Body of pancreas (tissue), 4 donors: ENCODE measurements around the gene RIIAD1. TPM values are rescaled to one million over a fixed set of nuclear protein-coding genes. Genes with fewer than 3 reads are reported as not detected.
"Not testable (repeated sequence)": the region's sequence is repeated elsewhere in the genome, so short reads cannot be mapped to it uniquely, and the experiment has no call there.

Experiments used
- ATAC-seq: fragments of 150-250 bp; one replicate; pipeline ENCODE4 v1.9.1; 2016
- DNase-seq, 4 donors: peaks; one replicate each; pipeline ENCODE4 v3.0.0-alpha.2; 2019
- H3K27ac ChIP-seq, 4 donors: fragments of 200-600 bp; sonication (generic); 1 replicate in 3 of 4; 2 replicates in 1 of 4; pipeline versions ENCODE4 v1.5.1 to v1.6.1; 2016 to 2019; ENCODE audit warnings: mild to moderate bottlenecking in 1 of 4, mixed read lengths in 1 of 4, moderate library complexity in 1 of 4
- H3K27me3 ChIP-seq, 2 donors: fragments of 200-600 bp; sonication (generic); one replicate each; pipeline ENCODE4 v1.6.0; 2016; ENCODE audit warnings: mild to moderate bottlenecking in 1 of 2
- H3K36me3 ChIP-seq, 2 donors: fragments of 200-600 bp; sonication (generic); replicated peaks in 1 of 2; 2 replicates each; pipeline ENCODE4 v1.5.1; 2016; ENCODE audit warnings: low read depth in 2 of 2; ENCODE audit not compliant: insufficient read depth in 1 of 2
- H3K4me1 ChIP-seq: fragments of 200-600 bp; sonication (generic); one replicate; pipeline ENCODE4 v1.6.0; 2016
- H3K4me3 ChIP-seq, 2 donors: fragments of 200-600 bp; sonication (generic); 1 replicate in 1 of 2; 2 replicates in 1 of 2; pipeline ENCODE4 v1.5.1; 2016 to 2019
- H3K9me3 ChIP-seq, 3 donors: fragments of 200-600 bp; sonication (generic); 1 replicate in 2 of 3; 2 replicates in 1 of 3; pipeline ENCODE4 v1.5.1; 2016
- CTCF ChIP-seq, 7 experiments: fragments of 450-650 bp in 4 of 7; fragments of 200-600 bp in 3 of 7; sonication (generic) in 3 of 7; IDR thresholded peaks; one replicate each; pipeline ENCODE4 v1.5.1; 2016 to 2019; ENCODE audit warnings: antibody characterized with exemption in 7 of 7
- POLR2A ChIP-seq, 3 donors: fragments of 450-650 bp; IDR thresholded peaks; one replicate each; pipeline ENCODE4 v1.6.1; 2016; ENCODE audit warnings: antibody characterized with exemption in 3 of 3, mild to moderate bottlenecking in 2 of 3
- WGBS, 2 donors: methylation state at CpG; one replicate each; pipeline ENCODE4 v1.1.5; 2017; 5-methylcytosine and 5-hydroxymethylcytosine counted together
- intact Hi-C: fragments of 100-400 bp; cut with DNase I; formaldehyde crosslinking; loops from one replicate; pipeline ENCODE4 v1.15.1; 2023
- total RNA-seq, 2 donors: library from RNA; depleted of rRNA; stranded (reverse); fragments of >200 nt; gene quantifications; one replicate each; pipeline ENCODE4 v1.1.0, GENCODE V29; 2016

Gene RIIAD1
- total RNA-seq, 2 donors from 2014 or later = not detected

- WGBS, 2 donors = 0 to 1% methylated on average over 37 to 68 of the region's 68 CpGs
- intact Hi-C loops = no loop called here
- Histone ChIP-seq H3K9me3 (no peaks in the 10 kb centered on the region), H3K4me1 (peaks cover 21% of the 10 kb centered on the region), H3K4me3 (peak within 1 kb of the TSS; percentile 79 to 97), H3K27ac (peak within 1 kb of the TSS; percentile 87 to 91 (median 89)), H3K36me3 (peaks cover 0 to 6% of the 10 kb centered on the region in 2 donors), H3K27me3 (no peaks in the 10 kb centered on the region)
- TF ChIP-seq CTCF (IDR thresholded peaks at IDR 0.05) (peak in 1 of 7 experiments; percentile 9), POLR2A (IDR thresholded peaks at IDR 0.05) (peak; percentile 60 to 87 (median 79))
- ATAC-seq = peak; percentile 98
- peak; percentile 82 to 90 (median 84) for DNase-seq
These were observed 41.9 kb downstream of the RIIAD1 start, which contains the start of gene MRPL9 for GRCh38 chr1:151762941-151763921. MRPL9 (minus strand) TSS chr1:151763496; CDS start chr1:151763479, 17 bp downstream.

- intact Hi-C loops = no loop called here
- H3K36me3 ChIP-seq = peaks cover 0 to 6% of the 10 kb centered on the region in 2 donors
- ATAC-seq (peak; percentile 3), DNase-seq (no peak)
- WGBS, 2 donors = 33 to 49% methylated on average over 10 of the region's 10 CpGs
- peaks cover 25% of the 10 kb centered on the region for H3K4me1 ChIP-seq
- peak overlapping the region in 3 of 4 donors; percentile 87 to 91 (median 91) for H3K27ac ChIP-seq
- TF ChIP-seq CTCF (IDR thresholded peaks at IDR 0.05) (no peak), POLR2A (IDR thresholded peaks at IDR 0.05) (no peak)
- no peaks in the 10 kb centered on the region for H3K27me3 ChIP-seq
- H3K4me3 ChIP-seq = peak overlapping the region; percentile 79 to 97
- no peaks in the 10 kb centered on the region for H3K9me3 ChIP-seq
These were observed 42.7 kb downstream of the RIIAD1 start for GRCh38 chr1:151763990-151764389.

- Histone ChIP-seq H3K27ac (peak overlapping the region in 2 of 4 donors; percentile 39 to 42), H3K4me1 (peaks cover 19% of the 10 kb centered on the region)
- H3K36me3 ChIP-seq, H3K4me3 ChIP-seq, H3K27me3 ChIP-seq, intact Hi-C loops, H3K9me3 ChIP-seq: not testable (repeated sequence)
- DNase-seq (peak in 3 of 4 donors; percentile 8 to 28 (median 25)), ATAC-seq (peak; percentile 65)
- WGBS, 2 donors = 26 to 27% methylated on average over 2 of the region's 7 CpGs
These were observed 47.2 kb downstream of the RIIAD1 start for GRCh38 chr1:151768351-151769066.

GRCh38 chr1:151769270-151769669 is 47.9 kb downstream of the RIIAD1 start:
- 87% methylated on average over 19 of the region's 34 CpGs; no CpG with 5 or more reads in 1 of the 2 donors for WGBS, 2 donors
- H3K4me3 ChIP-seq, intact Hi-C loops, H3K36me3 ChIP-seq, ATAC-seq, H3K27me3 ChIP-seq, DNase-seq, H3K9me3 ChIP-seq, H3K27ac ChIP-seq: not testable (repeated sequence)
- peaks cover 14% of the 10 kb centered on the region for H3K4me1 ChIP-seq

- WGBS, 2 donors = 69 to 72% methylated on average over 5 of the region's 5 CpGs
- Histone ChIP-seq H3K36me3 (peaks cover 0 to 6% of the 10 kb centered on the region in 2 donors), H3K4me3 (no peak overlapping the region), H3K9me3 (no peaks in the 10 kb centered on the region), H3K4me1 (no peaks in the 10 kb centered on the region), H3K27ac (no peak overlapping the region), H3K27me3 (no peaks in the 10 kb centered on the region)
- no peak for TF ChIP-seq POLR2A (IDR thresholded peaks at IDR 0.05)
- TF ChIP-seq CTCF (IDR thresholded peaks at IDR 0.05) = no peak
- intact Hi-C loops = no loop called here
- no peak for DNase-seq
- no peak for ATAC-seq
These were observed 52.4 kb downstream of the RIIAD1 start for GRCh38 chr1:151773702-151774101.
